Fibroblast of lung (primary cell): ENCODE data around the gene SCAF1. TPM values are rescaled to one million over a fixed set of nuclear protein-coding genes. Genes with fewer than 3 reads are reported as not detected.

Experiments used
- DNase-seq, 2 donors: peaks; one replicate each; pipeline versions ENCODE4 v3.0.0 to v3.0.0-alpha.2; 2010; ENCODE audit warnings: low read depth in 2 of 2
- H2AFZ ChIP-seq: 2 replicates; pipeline ENCODE4 v1.5.1; 2012; ENCODE audit warnings: low read length, control low read depth, inconsistent platforms
- H3K27ac ChIP-seq: 2 replicates; pipeline ENCODE4 v1.5.1; 2011; ENCODE audit warnings: low read length, control low read depth; ENCODE audit not compliant: insufficient read depth
- H3K27me3 ChIP-seq: 2 replicates; pipeline ENCODE4 v1.5.1; 2011; ENCODE audit warnings: mild to moderate bottlenecking, low read length; ENCODE audit not compliant: control insufficient read depth, insufficient read depth
- H3K36me3 ChIP-seq: 2 replicates; pipeline ENCODE4 v1.5.1; 2011; ENCODE audit warnings: low read length; ENCODE audit not compliant: control insufficient read depth, insufficient read depth
- H3K4me1 ChIP-seq: 2 replicates; pipeline ENCODE4 v1.5.1; 2011; ENCODE audit warnings: low read length; ENCODE audit not compliant: control insufficient read depth, insufficient read depth; ENCODE audit errors: extremely low read depth
- H3K4me2 ChIP-seq: 2 replicates; pipeline ENCODE4 v1.5.1; 2011; ENCODE audit warnings: low read length, control low read depth; ENCODE audit not compliant: insufficient read depth; ENCODE audit errors: extremely low read depth
- H3K4me3 ChIP-seq, 4 experiments: fragments of 200-600 bp in 1 of 4; sonication (generic) in 1 of 4; replicated peaks in 1 of 4; 2 replicates each; pipeline ENCODE4 v1.5.1; 2011 to 2016; ENCODE audit warnings: low read length in 4 of 4, low read depth in 3 of 4, mild to moderate bottlenecking in 3 of 4, control low read depth in 2 of 4, inconsistent platforms in 1 of 4, mixed read lengths in 1 of 4; ENCODE audit not compliant: insufficient read depth in 1 of 4; ENCODE audit errors: control extremely low read depth in 1 of 4
- H3K79me2 ChIP-seq: 2 replicates; pipeline ENCODE4 v1.5.1; 2012; ENCODE audit warnings: mild to moderate bottlenecking, low read length, inconsistent platforms; ENCODE audit not compliant: control insufficient read depth, insufficient read depth
- H3K9ac ChIP-seq: 2 replicates; pipeline ENCODE4 v1.5.1; 2011; ENCODE audit warnings: mild to moderate bottlenecking, low read length, control low read depth; ENCODE audit not compliant: insufficient read depth
- H3K9me3 ChIP-seq: 2 replicates; pipeline ENCODE4 v1.5.1; 2012; ENCODE audit warnings: low read depth, low read length; ENCODE audit not compliant: control insufficient read depth, insufficient read depth
- H4K20me1 ChIP-seq: 2 replicates; pipeline ENCODE4 v1.5.1; 2011; ENCODE audit warnings: low read length; ENCODE audit not compliant: control insufficient read depth, insufficient read depth; ENCODE audit errors: extremely low read depth
- EZH2 ChIP-seq: IDR thresholded peaks from 2 replicates; pipeline ENCODE4 v1.5.1; 2012; ENCODE audit warnings: low read length, control low read depth, mild to moderate bottlenecking; ENCODE audit errors: missing control alignments
- polyA plus RNA-seq, 2 donors: library from polyadenylated mRNA; depleted of rRNA in 1 of 2; stranded (reverse) in 1 of 2; unstranded in 1 of 2; fragments of >200 nt; gene quantifications; 2 replicates each; pipeline ENCODE4 v1.2.1, GENCODE V29; 2011 to 2012; ENCODE audit warnings: missing spikeins in 1 of 2
- total RNA-seq: library from RNA; depleted of rRNA; stranded (reverse); fragments of >200 nt; gene quantifications from 2 replicates; pipeline ENCODE4 v1.2.1, GENCODE V29; 2014
- TF ChIP-seq, protein P1 (sequence below), 2 donors: IDR thresholded peaks in 1 of 2; conservative IDR thresholded peaks in 1 of 2; 1 replicate in 1 of 2; 2 replicates in 1 of 2; pipeline ENCODE4 v1.5.1; 2011 to 2012; ENCODE audit warnings: low read length in 2 of 2, control low read depth in 1 of 2, inconsistent platforms in 1 of 2, low read depth in 1 of 2, mild to moderate bottlenecking in 1 of 2

SCAF1 gene
- total and polyA plus RNA-seq, 2 donors (not counting 1 experiment from before 2014, with no cell fraction given) = 8.7 to 11.9 TPM

DNA sequence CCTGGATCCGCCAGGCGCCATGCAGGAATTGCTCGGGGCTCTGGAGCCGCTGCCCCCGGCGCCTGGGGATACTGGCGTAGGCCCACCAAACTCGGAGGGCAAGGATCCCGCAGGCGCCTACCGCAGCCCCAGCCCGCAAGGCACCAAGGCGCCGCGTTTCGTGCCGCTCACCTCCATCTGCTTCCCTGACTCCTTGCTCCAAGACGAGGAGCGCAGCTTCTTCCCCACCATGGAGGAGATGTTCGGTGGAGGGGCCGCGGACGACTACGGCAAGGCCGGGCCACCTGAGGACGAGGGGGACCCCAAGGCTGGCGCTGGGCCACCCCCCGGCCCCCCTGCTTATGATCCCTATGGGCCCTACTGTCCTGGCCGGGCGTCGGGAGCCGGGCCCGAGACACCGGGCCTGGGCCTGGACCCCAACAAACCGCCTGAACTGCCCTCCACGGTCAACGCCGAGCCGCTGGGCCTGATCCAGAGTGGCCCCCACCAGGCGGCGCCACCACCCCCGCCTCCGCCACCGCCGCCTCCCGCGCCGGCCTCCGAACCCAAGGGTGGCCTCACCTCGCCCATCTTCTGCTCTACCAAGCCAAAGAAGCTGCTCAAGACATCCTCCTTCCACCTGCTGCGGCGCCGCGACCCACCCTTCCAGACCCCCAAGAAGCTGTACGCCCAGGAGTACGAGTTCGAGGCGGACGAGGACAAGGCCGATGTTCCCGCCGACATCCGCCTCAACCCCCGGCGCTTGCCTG, 44.9 kb upstream of the SCAF1 start:
- H3K4me2 ChIP-seq = no peak overlapping the region
- H3K79me2 ChIP-seq = peaks cover 19% of the 10 kb centered on the region
- no peaks in the 10 kb centered on the region for H3K9me3 ChIP-seq
- no peak overlapping the region for H2AFZ ChIP-seq
- DNase-seq = no peak
- H3K9ac ChIP-seq = no peak overlapping the region
- H3K27ac ChIP-seq = no peak overlapping the region
- H3K36me3 ChIP-seq = peaks cover 34% of the 10 kb centered on the region
- peaks cover 2% of the 10 kb centered on the region for H3K4me1 ChIP-seq
- H3K27me3 ChIP-seq = no peaks in the 10 kb centered on the region
- TF ChIP-seq, protein P1, sequence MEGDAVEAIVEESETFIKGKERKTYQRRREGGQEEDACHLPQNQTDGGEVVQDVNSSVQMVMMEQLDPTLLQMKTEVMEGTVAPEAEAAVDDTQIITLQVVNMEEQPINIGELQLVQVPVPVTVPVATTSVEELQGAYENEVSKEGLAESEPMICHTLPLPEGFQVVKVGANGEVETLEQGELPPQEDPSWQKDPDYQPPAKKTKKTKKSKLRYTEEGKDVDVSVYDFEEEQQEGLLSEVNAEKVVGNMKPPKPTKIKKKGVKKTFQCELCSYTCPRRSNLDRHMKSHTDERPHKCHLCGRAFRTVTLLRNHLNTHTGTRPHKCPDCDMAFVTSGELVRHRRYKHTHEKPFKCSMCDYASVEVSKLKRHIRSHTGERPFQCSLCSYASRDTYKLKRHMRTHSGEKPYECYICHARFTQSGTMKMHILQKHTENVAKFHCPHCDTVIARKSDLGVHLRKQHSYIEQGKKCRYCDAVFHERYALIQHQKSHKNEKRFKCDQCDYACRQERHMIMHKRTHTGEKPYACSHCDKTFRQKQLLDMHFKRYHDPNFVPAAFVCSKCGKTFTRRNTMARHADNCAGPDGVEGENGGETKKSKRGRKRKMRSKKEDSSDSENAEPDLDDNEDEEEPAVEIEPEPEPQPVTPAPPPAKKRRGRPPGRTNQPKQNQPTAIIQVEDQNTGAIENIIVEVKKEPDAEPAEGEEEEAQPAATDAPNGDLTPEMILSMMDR (conservative IDR thresholded peaks at IDR 0.05 in 1 of 2, IDR thresholded peaks at IDR 0.05 in 1 of 2; ENCODE audit: low read depth in 1 of 2, low read length in 2 of 2) = no peak
- TF ChIP-seq EZH2 = no peak
- H3K4me3 ChIP-seq = no peak overlapping the region
- H4K20me1 ChIP-seq = no peaks in the 10 kb centered on the region

DNA sequence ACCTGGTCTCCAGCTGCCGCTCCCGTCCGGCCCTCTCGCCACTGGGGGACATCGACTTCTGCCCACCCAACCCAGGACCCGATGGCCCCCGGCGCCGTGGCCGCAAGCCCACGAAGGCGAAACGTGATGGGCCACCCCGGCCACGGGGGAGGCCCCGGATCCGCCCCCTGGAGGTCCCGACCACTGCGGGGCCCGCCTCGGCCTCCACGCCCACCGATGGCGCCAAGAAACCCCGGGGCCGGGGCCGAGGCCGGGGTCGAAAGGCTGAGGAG, 44.4 kb upstream of the SCAF1 start:
- peaks cover 34% of the 10 kb centered on the region for H3K36me3 ChIP-seq
- H3K27me3 ChIP-seq = no peaks in the 10 kb centered on the region
- TF ChIP-seq, protein P1 (conservative IDR thresholded peaks at IDR 0.05 in 1 of 2, IDR thresholded peaks at IDR 0.05 in 1 of 2; ENCODE audit: low read depth in 1 of 2, low read length in 2 of 2) = no peak
- TF ChIP-seq EZH2 = no peak
- no peak overlapping the region for H3K4me3 ChIP-seq
- H3K4me1 ChIP-seq = peaks cover 2% of the 10 kb centered on the region
- H4K20me1 ChIP-seq = no peaks in the 10 kb centered on the region
- no peak for DNase-seq
- no peak overlapping the region for H3K27ac ChIP-seq
- H3K79me2 ChIP-seq = peaks cover 14% of the 10 kb centered on the region
- H3K9ac ChIP-seq = no peak overlapping the region
- H3K4me2 ChIP-seq = no peak overlapping the region
- no peaks in the 10 kb centered on the region for H3K9me3 ChIP-seq
- no peak overlapping the region for H2AFZ ChIP-seq

DNA sequence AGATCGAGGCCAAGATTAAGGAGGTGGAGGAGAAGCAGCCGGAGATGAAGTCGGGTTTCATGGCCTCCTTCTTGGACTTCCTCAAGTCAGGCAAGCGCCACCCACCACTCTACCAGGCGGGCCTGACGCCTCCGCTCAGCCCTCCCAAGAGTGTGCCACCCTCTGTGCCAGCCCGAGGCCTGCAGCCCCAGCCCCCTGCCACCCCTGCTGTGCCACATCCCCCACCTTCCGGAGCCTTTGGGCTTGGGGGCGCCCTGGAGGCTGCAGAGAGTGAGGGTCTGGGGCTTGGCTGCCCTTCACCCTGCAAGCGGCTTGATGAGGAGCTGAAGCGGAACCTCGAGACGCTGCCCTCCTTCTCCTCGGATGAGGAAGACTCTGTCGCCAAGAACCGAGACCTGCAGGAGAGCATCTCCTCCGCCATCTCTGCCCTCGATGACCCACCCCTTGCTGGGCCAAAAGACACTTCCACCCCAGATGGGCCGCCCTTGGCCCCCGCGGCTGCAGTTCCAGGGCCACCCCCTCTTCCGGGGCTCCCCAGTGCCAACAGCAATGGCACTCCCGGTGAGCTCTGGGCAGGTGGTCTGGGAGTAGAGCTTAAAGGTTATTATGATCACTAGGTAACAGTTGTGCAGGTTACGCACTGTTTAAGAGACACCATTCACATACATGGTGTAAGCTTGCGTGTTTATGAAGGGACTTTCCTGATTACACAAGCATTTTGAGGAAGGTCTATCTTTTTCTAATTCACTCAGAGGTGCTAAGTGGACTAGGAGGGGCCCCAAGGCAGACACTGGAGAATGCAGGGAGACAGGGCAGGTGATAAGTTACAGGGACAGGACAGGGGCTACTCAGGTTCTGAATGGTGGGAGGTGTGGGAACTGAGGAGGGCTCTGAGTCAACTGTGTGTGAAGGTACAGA, 42.4 kb upstream of the SCAF1 start:
- Histone ChIP-seq H3K27me3 (no peaks in the 10 kb centered on the region), H3K4me3 (no peak overlapping the region), H3K27ac (no peak overlapping the region), H4K20me1 (no peaks in the 10 kb centered on the region), H3K79me2 (peaks cover 7% of the 10 kb centered on the region), H3K4me2 (no peak overlapping the region), H3K9me3 (no peaks in the 10 kb centered on the region), H2AFZ (no peak overlapping the region), H3K9ac (no peak overlapping the region), H3K4me1 (no peaks in the 10 kb centered on the region), H3K36me3 (peaks cover 31% of the 10 kb centered on the region)
- TF ChIP-seq, protein P1 (conservative IDR thresholded peaks at IDR 0.05 in 1 of 2, IDR thresholded peaks at IDR 0.05 in 1 of 2; ENCODE audit: low read depth in 1 of 2, low read length in 2 of 2) = no peak
- TF ChIP-seq EZH2 = no peak
- DNase-seq = no peak
